CD1c-positive myeloid dendritic cell (primary cell): ENCODE results near the gene ESYT1.

Experiments
- DNase-seq: peaks from one replicate; pipeline ENCODE4 v3.0.0-alpha.2; 2016; ENCODE audit errors: extremely low spot score

The ESYT1 gene

GRCh38 chr12:56127888-56128669, at the start of gene ESYT1:
ESYT1 (plus strand) TSS chr12:56128267; CDS start chr12:56128320, 53 bp downstream.
- peak; percentile 99 for DNase-seq

GRCh38 chr12:56078427-56078826, 49.6 kb upstream of the ESYT1 start:
- no peak for DNase-seq

- DNase-seq, result peak; percentile 76
These were observed 48.9 kb upstream of the ESYT1 start for GRCh38 chr12:56078931-56079722.

GRCh38 chr12:56079723-56080555, 48.1 kb upstream of the ESYT1 start, which contains the start of gene ERBB3:
ERBB3 (plus strand) TSS chr12:56080165; CDS start chr12:56080301, 136 bp downstream.
- peak; percentile 54 for DNase-seq

GRCh38 chr12:56080556-56081138, 47.4 kb upstream of the ESYT1 start:
- DNase-seq, result no peak

GRCh38 chr12:56081393-56082347, 46.4 kb upstream of the ESYT1 start:
- no peak for DNase-seq

- no peak for DNase-seq
These were observed 45.7 kb upstream of the ESYT1 start for GRCh38 chr12:56082382-56082781.

GRCh38 chr12:56082967-56083366, 45.1 kb upstream of the ESYT1 start:
- DNase-seq, result no peak

GRCh38 chr12:56084958-56085543, 43.0 kb upstream of the ESYT1 start:
- DNase-seq, result peak; percentile 29

GRCh38 chr12:56086096-56086495, 42.0 kb upstream of the ESYT1 start:
- no peak for DNase-seq

GRCh38 chr12:56086608-56087007, 41.5 kb upstream of the ESYT1 start:
- no peak for DNase-seq

- peak; percentile 32 for DNase-seq
These were observed 40.8 kb upstream of the ESYT1 start for GRCh38 chr12:56087220-56087619.

GRCh38 chr12:56097738-56098137, 30.3 kb upstream of the ESYT1 start:
- DNase-seq, result no peak

- no peak for DNase-seq
These were observed 29.5 kb upstream of the ESYT1 start for GRCh38 chr12:56098592-56098991.

- DNase-seq, result no peak
These were observed 28.3 kb upstream of the ESYT1 start for GRCh38 chr12:56099787-56100186.

GRCh38 chr12:56101045-56101444, 27.0 kb upstream of the ESYT1 start:
- DNase-seq, result no peak

GRCh38 chr12:56102683-56103065, 25.4 kb upstream of the ESYT1 start:
- no peak for DNase-seq

- peak; percentile 19 for DNase-seq
These were observed 24.9 kb upstream of the ESYT1 start for GRCh38 chr12:56103066-56103711.

- peak; percentile 11 for DNase-seq
These were observed 24.3 kb upstream of the ESYT1 start for GRCh38 chr12:56103823-56104108.
